Stimulated activated CD8-positive, alpha-beta memory T cell treated with anti-CD3 and anti-CD28 coated beads, Interleukin-12 subunit alpha, Interleukin-12 subunit beta, amount 100 ng/mL, for 4 hours (primary cell): ENCODE data around the gene SYPL1.

Experiments
- DNase-seq: peaks from one replicate; pipeline ENCODE4 v3.0.0-alpha.2; 2020; ENCODE audit warnings: low read depth

The SYPL1 gene

DNA sequence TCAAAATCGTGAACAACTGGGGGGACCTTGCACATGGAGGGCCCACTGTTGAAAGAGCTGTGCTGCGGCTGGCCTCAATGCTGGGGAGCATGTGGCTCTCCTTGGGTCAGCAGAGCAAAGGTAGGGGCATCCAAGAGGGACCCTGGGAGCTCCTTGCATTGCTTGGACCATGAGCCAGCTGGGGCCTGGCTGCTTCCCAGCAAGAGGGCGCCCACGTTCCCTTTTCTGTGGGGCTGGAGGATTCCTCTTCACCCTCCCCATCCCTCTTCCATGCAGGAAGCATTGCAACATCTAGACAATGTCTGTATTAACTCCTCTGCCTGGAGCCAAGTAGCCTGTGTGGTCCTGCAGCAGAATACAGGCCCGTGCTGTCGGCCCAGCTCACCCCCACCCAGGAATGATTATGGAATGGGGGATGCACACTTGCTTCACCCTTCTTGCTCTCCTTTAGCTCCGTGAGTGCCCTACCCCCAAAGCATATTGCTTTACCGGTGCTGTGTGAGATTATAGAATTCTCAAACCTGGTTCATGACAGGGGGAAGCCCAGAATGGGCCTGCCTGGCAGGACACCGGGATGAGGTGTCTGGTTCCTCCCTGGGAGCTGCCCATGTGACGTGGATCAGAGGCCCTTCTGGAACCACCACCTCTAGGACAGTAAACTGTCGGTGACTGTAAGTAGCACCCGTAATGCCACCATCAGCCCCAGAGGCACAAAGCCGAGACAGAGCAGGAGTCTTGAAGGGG lies 61.9 kb downstream of the SYPL1 start:
- no peak for DNase-seq

DNA sequence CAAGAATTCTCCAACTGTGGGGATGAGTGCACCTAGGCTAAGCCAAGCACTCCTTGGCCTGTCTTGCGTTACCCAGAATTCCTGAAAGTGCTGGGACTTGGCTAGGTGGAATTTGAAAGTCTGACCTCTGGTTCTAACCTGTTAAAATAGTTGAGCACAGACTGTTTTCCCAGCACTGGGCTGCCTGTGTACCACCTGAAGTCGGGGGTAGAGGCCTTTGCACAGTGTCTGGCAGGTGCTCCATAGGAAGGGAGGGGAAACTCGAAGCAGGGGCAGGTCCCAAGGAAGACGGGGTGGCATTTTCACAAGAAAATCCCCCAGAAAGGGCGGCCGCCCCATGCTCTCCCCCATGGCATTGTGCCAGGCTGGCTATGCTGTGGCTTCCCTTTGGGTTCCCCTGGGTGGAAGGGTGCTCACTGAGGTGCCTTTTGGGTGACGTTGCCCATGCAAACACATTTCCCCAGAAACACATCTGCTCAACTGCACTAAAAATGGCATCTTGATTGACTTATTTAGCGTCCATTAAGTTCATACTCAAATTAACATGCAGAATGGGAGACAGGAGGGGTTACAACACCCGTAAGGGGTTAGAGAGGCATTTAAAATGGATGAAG lies 62.9 kb downstream of the SYPL1 start:
- no peak for DNase-seq

DNA sequence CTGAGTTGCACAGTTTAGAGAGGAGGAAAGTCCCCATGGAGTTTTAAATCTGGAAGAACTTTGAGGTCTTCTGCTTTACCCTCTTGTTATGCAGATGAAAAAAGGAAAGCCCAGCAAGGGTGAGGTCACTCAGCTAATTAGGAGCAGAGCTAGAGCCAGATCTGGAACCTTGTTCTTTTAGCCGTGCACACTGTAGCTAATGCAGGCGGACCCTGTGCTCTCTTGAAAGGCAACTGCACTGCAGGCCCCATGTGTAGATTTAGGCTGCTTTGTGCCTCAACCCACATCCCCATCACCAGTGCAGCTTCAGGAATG lies 63.4 kb downstream of the SYPL1 start:
- DNase-seq, result no peak

DNA sequence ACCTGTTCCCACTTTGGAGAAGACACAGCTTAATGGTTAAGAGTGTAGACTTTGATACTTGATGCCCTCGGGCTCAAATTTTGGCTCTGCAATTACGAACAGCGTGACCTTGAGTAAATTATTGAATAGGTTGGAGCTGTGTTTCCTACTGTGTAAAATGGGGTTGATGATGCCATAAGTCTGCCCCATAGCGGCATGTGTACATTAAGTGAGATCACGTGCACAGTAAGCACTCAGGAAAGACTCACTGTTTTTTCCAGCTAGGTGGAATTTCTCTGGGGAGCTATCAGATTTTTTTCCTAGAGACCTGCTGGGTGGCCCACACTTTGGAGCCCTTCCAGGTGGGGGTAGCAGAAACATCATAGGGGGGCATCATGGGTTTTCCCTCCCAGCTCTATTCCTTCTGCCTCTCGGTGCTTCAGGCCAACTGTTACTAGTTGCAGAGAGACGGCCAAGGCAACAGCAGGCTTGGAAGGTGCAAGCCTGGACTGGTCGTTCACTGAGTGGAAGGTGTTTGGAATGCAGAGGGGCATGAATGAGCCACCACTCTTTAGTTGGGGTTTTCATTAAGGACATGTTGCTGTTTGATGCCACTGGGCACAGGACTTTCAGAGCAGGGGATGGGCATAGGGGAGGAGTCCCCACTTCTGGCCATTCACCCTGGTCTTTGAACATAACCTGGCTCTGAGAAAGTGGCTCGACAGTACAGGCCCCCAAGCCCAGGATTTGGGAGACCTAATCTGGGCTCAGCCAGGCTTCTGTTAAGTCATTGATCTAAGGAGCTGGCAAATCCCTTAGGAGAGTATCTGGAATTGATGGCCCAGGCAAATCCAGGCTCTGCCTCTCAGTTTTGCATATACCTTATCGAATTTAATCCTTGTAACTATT lies 64.0 kb downstream of the SYPL1 start:
- DNase-seq, result no peak

DNA sequence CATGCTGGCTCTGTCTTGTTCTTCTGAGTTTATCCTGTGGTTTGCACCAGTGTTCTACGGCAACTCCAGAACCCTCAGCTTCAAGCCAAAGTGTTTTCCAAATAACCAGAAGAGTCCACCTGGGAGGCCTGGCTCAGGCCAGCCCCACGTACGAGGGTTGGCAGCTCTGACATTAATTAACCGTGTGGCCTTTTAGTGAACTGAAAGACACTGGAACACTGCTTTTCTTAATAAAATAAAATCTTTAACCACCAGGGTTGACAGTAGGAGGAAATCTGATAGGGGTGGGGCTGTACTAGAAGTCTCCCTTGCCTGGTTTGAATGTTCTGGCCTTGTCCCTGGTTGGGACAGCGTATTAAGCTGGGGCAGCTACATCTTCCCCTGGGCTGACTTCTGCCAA lies 64.9 kb downstream of the SYPL1 start:
- no peak for DNase-seq

DNA sequence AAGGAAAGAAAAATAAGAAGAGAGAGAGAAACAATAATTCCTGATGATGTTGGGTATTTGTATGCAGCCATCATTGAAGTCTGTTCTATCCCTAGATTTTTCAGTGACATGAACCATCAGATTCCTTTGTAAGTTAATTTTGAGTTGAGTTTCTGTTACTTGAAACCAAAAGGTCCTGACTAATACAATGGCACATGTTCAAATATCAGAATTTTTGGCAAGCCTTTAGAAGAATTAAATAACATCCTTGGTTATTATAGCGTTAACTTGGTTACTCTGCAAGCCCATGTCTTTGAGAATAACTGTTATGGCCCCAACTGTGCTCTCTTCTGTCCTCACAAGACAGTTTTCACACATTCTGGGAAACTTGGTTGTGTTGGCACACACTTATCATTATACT lies 66.5 kb downstream of the SYPL1 start:
- no peak for DNase-seq

DNA sequence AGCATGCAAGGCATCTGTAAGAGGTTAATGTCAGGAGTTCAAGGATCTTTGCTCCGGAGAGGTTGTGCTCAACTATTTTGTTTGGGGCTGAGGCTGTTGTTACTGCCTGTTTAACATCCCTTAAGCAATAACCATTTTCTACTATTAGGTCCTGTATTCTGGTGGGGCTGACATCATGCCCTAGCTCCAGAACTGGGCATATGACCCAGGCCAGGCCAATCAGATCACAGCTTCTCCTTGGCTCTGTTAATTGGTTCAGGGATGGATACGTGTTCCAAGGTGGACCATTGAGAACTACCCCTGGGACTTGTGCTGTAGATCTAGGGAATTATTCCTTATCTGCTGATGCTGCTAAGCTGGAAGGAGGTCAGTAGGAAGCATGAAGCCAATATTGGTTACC lies 67.0 kb downstream of the SYPL1 start:
- DNase-seq, result no peak

DNA sequence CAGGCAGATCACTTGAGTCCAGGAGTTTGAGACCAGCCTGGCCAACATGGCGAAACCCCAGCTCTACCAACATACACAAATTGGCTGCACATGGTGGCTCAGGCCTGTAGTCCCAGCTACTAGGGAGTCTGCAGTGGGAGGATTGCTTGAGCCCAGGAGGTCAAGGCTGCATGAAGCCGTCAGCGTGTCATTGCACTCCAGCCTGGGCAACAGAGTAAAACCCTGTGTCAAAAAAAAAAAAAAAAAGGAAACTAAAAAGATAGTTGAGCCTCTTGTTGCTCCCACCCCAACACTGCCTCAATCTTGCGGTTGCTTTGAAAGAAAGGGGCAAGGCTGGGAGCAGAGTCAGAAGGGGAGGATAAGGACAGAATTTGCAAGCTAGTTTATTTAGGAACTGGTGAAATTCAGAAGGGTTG lies 69.9 kb downstream of the SYPL1 start:
- no peak for DNase-seq

DNA sequence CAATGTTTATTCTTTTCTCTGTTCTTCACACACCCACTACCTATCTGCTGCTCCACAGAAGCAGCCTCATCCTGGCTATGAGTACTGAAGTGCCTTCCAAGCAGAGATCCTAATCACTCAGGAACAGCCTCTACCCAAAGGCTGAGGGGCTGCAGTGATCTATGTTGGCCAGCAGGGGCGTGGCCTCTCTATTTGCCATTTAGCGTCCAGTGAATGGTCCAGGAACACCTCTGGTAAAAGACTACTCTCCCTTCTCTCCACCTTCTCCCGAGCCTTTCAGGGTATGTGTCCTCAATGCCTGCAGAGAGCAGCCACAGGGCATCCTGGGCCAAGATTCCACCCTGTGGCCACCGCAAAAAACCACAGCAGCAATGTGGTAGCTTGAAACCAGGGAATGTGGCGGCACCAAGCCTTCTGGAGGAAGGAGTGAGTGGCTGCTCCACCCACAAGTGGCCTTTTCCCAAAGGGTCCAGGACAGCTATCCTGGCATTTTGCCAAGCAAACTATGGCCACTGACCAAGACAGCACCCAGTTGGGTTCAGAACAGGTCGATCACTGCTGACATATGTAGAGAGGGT lies 70.9 kb downstream of the SYPL1 start:
- DNase-seq, result no peak
